Karpas-422 (cell line): ENCODE measurements around the gene TRIO. TPM values are rescaled to one million over a fixed set of nuclear protein-coding genes. Genes with fewer than 3 reads are reported as not detected.

Experiments used
- DNase-seq: peaks from one replicate; pipeline ENCODE4 v3.0.0-alpha.2; 2015
- H2AFZ ChIP-seq: fragments of 200-600 bp; sonication (generic); 2 replicates; pipeline ENCODE4 v1.6.1; 2014; ENCODE audit warnings: antibody characterized with exemption, low read length, mixed read lengths
- H3K27ac ChIP-seq: fragments of 200-600 bp; sonication (generic); 2 replicates; pipeline ENCODE4 v1.5.1; 2014; ENCODE audit warnings: mild to moderate bottlenecking, low read length, moderate library complexity
- H3K27me3 ChIP-seq: fragments of 200-600 bp; sonication (generic); 2 replicates; pipeline ENCODE4 v1.6.1; 2014; ENCODE audit warnings: low read length, mixed read lengths
- H3K36me3 ChIP-seq: fragments of 200-600 bp; sonication (generic); 2 replicates; pipeline ENCODE4 v1.6.1; 2014; ENCODE audit warnings: low read length, mixed read lengths; ENCODE audit not compliant: insufficient read depth
- H3K4me1 ChIP-seq: fragments of 200-600 bp; sonication (generic); 2 replicates; pipeline ENCODE4 v1.6.1; 2014; ENCODE audit warnings: mild to moderate bottlenecking, low read length, mixed read lengths
- H3K4me2 ChIP-seq: fragments of 200-600 bp; sonication (generic); 2 replicates; pipeline ENCODE4 v1.6.1; 2014; ENCODE audit warnings: low read length, low read depth, mild to moderate bottlenecking; ENCODE audit not compliant: poor library complexity, severe bottlenecking
- H3K4me3 ChIP-seq: fragments of 200-600 bp; sonication (generic); 2 replicates; pipeline ENCODE4 v1.5.1; 2014; ENCODE audit warnings: mild to moderate bottlenecking, antibody characterized with exemption, low read length, mixed read lengths
- H3K79me2 ChIP-seq: fragments of 200-600 bp; sonication (generic); 2 replicates; pipeline ENCODE4 v1.6.1; 2014; ENCODE audit warnings: mild to moderate bottlenecking, low read length, mixed read lengths
- H3K9ac ChIP-seq: fragments of 200-600 bp; sonication (generic); 2 replicates; pipeline ENCODE4 v1.6.0; 2014; ENCODE audit warnings: low read length
- H3K9me2 ChIP-seq: fragments of 200-600 bp; sonication (generic), shearing (Covaris generic); replicated peaks from 2 replicates; pipeline ENCODE4 v1.6.0; 2014; ENCODE audit warnings: mild to moderate bottlenecking, low read length, moderate library complexity; ENCODE audit not compliant: insufficient read depth
- H3K9me3 ChIP-seq: fragments of 300-700, 200-600 bp; sonication (generic); 2 replicates; pipeline ENCODE4 v1.6.1; 2014; ENCODE audit warnings: low read length, mixed read lengths
- H4K20me1 ChIP-seq: fragments of 200-600 bp; sonication (generic); 2 replicates; pipeline ENCODE4 v1.6.1; 2014; ENCODE audit warnings: mild to moderate bottlenecking, antibody characterized with exemption, low read length, low read depth; ENCODE audit not compliant: insufficient read depth
- total RNA-seq: library from RNA; depleted of rRNA; stranded (reverse); fragments of >200 nt; shearing (Covaris generic); gene quantifications from 2 replicates; pipeline ENCODE4 v1.2.3, GENCODE V29; 2014; ENCODE audit warnings: low replicate concordance

The TRIO gene
- total RNA-seq, 1 experiment from 2014 or later = 0.04 TPM

DNA sequence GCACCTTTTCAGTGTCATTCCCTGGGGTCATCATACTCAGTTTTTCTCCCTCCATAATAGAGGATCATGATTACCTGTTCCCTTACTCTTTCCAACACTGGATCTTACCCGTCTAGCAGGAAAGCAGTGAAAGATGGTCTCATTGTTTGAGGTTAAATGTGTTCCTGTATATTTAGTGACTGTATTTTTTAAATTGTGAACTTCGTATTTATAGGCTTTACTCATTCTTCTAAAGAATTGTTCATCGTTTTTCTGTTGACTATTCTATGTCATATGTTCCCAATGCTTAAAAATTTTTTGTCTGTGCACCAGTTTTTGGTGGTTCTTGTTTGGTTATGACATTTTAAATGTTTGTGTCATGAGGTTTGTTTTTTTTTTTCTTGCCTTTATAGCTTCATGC lies 233.6 kb downstream of the TRIO start:
- H3K27ac ChIP-seq = no peak overlapping the region
- H3K4me3 ChIP-seq = no peak overlapping the region
- H3K79me2 ChIP-seq = no peaks in the 10 kb centered on the region
- no peaks in the 10 kb centered on the region for H3K36me3 ChIP-seq
- DNase-seq = no peak
- H3K9ac ChIP-seq = no peak overlapping the region
- H3K9me2 ChIP-seq = no peaks in the 10 kb centered on the region
- peaks cover 6% of the 10 kb centered on the region for H3K4me1 ChIP-seq
- no peaks in the 10 kb centered on the region for H3K9me3 ChIP-seq
- H3K4me2 ChIP-seq = no peak overlapping the region
- H3K27me3 ChIP-seq = no peaks in the 10 kb centered on the region
- H2AFZ ChIP-seq = no peak overlapping the region
- no peaks in the 10 kb centered on the region for H4K20me1 ChIP-seq

GRCh38 chr5:14379739-14380497 lies 236.8 kb downstream of the TRIO start:
- peaks cover 6% of the 10 kb centered on the region for H3K4me1 ChIP-seq
- H3K9me3 ChIP-seq = no peaks in the 10 kb centered on the region
- H3K27ac ChIP-seq = no peak overlapping the region
- no peak overlapping the region for H2AFZ ChIP-seq
- H3K9me2 ChIP-seq = no peaks in the 10 kb centered on the region
- H3K4me3 ChIP-seq = no peak overlapping the region
- no peaks in the 10 kb centered on the region for H3K27me3 ChIP-seq
- no peaks in the 10 kb centered on the region for H4K20me1 ChIP-seq
- H3K4me2 ChIP-seq = no peak overlapping the region
- H3K9ac ChIP-seq = no peak overlapping the region
- no peaks in the 10 kb centered on the region for H3K79me2 ChIP-seq
- no peak for DNase-seq
- H3K36me3 ChIP-seq = no peaks in the 10 kb centered on the region

DNA sequence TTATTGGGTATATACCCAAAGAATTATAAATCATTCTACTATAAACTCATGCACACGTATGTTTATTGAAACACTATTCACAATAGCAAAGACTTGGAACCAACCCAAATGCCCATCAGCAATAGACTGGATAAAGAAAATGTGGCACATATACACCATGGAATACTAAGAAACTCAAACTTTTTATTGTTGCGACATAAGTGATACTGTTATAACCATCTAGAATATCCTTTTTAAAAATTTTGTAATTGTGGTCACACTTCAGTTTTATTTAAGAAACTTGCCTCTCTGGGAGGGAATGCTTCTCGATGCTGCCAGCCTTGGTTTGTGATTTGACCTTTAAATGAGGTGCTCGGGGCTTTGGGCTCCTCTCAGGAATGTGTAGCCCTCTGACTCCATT lies 237.6 kb downstream of the TRIO start:
- H3K4me1 ChIP-seq = no peaks in the 10 kb centered on the region
- no peaks in the 10 kb centered on the region for H3K27me3 ChIP-seq
- H3K36me3 ChIP-seq = no peaks in the 10 kb centered on the region
- no peak overlapping the region for H3K4me2 ChIP-seq
- no peaks in the 10 kb centered on the region for H3K79me2 ChIP-seq
- no peak for DNase-seq
- no peak overlapping the region for H3K4me3 ChIP-seq
- no peaks in the 10 kb centered on the region for H4K20me1 ChIP-seq
- H3K27ac ChIP-seq = no peak overlapping the region
- no peaks in the 10 kb centered on the region for H3K9me3 ChIP-seq
- H3K9ac ChIP-seq = no peak overlapping the region
- H3K9me2 ChIP-seq = no peaks in the 10 kb centered on the region
- H2AFZ ChIP-seq = no peak overlapping the region

- Histone ChIP-seq H3K27ac (no peak overlapping the region), H4K20me1 (no peaks in the 10 kb centered on the region), H3K4me3 (no peak overlapping the region), H3K9ac (no peak overlapping the region), H3K9me2 (no peaks in the 10 kb centered on the region), H2AFZ (no peak overlapping the region), H3K36me3 (no peaks in the 10 kb centered on the region), H3K27me3 (no peaks in the 10 kb centered on the region), H3K4me2 (no peak overlapping the region), H3K4me1 (no peaks in the 10 kb centered on the region), H3K79me2 (no peaks in the 10 kb centered on the region), H3K9me3 (no peaks in the 10 kb centered on the region)
- DNase-seq = no peak
Observed at GRCh38 chr5:14382640-14383039, 239.5 kb downstream of the TRIO start.

GRCh38 chr5:14383923-14384322 lies 240.8 kb downstream of the TRIO start:
- Histone ChIP-seq H3K79me2 (no peaks in the 10 kb centered on the region), H3K27ac (no peak overlapping the region), H3K4me2 (no peak overlapping the region), H3K9me2 (no peaks in the 10 kb centered on the region), H3K36me3 (no peaks in the 10 kb centered on the region), H3K4me3 (no peak overlapping the region), H3K4me1 (no peaks in the 10 kb centered on the region), H3K27me3 (no peaks in the 10 kb centered on the region), H4K20me1 (no peaks in the 10 kb centered on the region), H3K9me3 (no peaks in the 10 kb centered on the region), H2AFZ (no peak overlapping the region), H3K9ac (no peak overlapping the region)
- DNase-seq = no peak

GRCh38 chr5:14385019-14385418 lies 241.9 kb downstream of the TRIO start:
- Histone ChIP-seq H3K4me1 (no peaks in the 10 kb centered on the region), H3K4me2 (no peak overlapping the region), H3K9me2 (no peaks in the 10 kb centered on the region), H3K9me3 (no peaks in the 10 kb centered on the region), H3K9ac (no peak overlapping the region), H3K79me2 (no peaks in the 10 kb centered on the region), H2AFZ (no peak overlapping the region), H3K27me3 (no peaks in the 10 kb centered on the region), H3K27ac (no peak overlapping the region), H3K36me3 (no peaks in the 10 kb centered on the region), H4K20me1 (no peaks in the 10 kb centered on the region), H3K4me3 (no peak overlapping the region)
- no peak for DNase-seq

- H3K4me2 ChIP-seq = no peak overlapping the region
- H3K27ac ChIP-seq = no peak overlapping the region
- no peaks in the 10 kb centered on the region for H3K36me3 ChIP-seq
- no peaks in the 10 kb centered on the region for H3K9me2 ChIP-seq
- no peak for DNase-seq
- H3K9me3 ChIP-seq = no peaks in the 10 kb centered on the region
- no peaks in the 10 kb centered on the region for H3K27me3 ChIP-seq
- no peak overlapping the region for H2AFZ ChIP-seq
- H3K4me1 ChIP-seq = no peaks in the 10 kb centered on the region
- H4K20me1 ChIP-seq = no peaks in the 10 kb centered on the region
- H3K9ac ChIP-seq = no peak overlapping the region
- H3K79me2 ChIP-seq = no peaks in the 10 kb centered on the region
- no peak overlapping the region for H3K4me3 ChIP-seq
Observed at GRCh38 chr5:14386884-14387624, 243.9 kb downstream of the TRIO start.

- Histone ChIP-seq H3K9ac (no peak overlapping the region), H2AFZ (no peak overlapping the region), H3K4me1 (no peaks in the 10 kb centered on the region), H3K9me2 (no peaks in the 10 kb centered on the region), H3K4me3 (no peak overlapping the region), H4K20me1 (no peaks in the 10 kb centered on the region), H3K9me3 (no peaks in the 10 kb centered on the region), H3K4me2 (no peak overlapping the region), H3K27me3 (no peaks in the 10 kb centered on the region), H3K79me2 (no peaks in the 10 kb centered on the region), H3K36me3 (no peaks in the 10 kb centered on the region), H3K27ac (no peak overlapping the region)
- no peak for DNase-seq
Observed at GRCh38 chr5:14388741-14389140, 245.6 kb downstream of the TRIO start.
